Activated CD8-positive, alpha-beta T cell treated with anti-CD3 and anti-CD28 coated beads for 36 hours (primary cell): ENCODE results near the gene NAPG. TPM values are rescaled to one million over a fixed set of nuclear protein-coding genes. Genes with fewer than 3 reads are reported as not detected.

Experiments
- ATAC-seq: fragments of 200-7000 bp; cut with Tn5 transposase; one replicate; pipeline ENCODE4 v1.10.0; 2021; ENCODE audit warnings: mild to moderate bottlenecking, moderate library complexity
- CTCF ChIA-PET: fragments of 350-600 bp; sonication (Branson Sonifier 250); formaldehyde crosslinking; loops from one replicate; lab custom pipeline; 2021; ENCODE audit warnings: antibody characterized with exemption; lab: Charles Lee
- POLR2A ChIA-PET: fragments of 350-600 bp; sonication (Branson Sonifier 250); formaldehyde crosslinking; loops from one replicate; lab custom pipeline; 2021; ENCODE audit warnings: antibody characterized with exemption; lab: Charles Lee
- DNase-seq: peaks from one replicate; pipeline ENCODE4 v3.0.0-alpha.2; 2020
- H3K27ac Mint-ChIP-seq: one replicate; pipeline ENCODE4 v1.8.0; 2021; ENCODE audit warnings: mild to moderate bottlenecking, mixed read lengths
- H3K27me3 Mint-ChIP-seq: one replicate; pipeline ENCODE4 v1.8.0; 2021; ENCODE audit warnings: mixed read lengths
- H3K36me3 Mint-ChIP-seq: one replicate; pipeline ENCODE4 v1.8.0; 2021; ENCODE audit warnings: low read depth, mixed read lengths
- H3K4me1 Mint-ChIP-seq: one replicate; pipeline ENCODE4 v1.8.0; 2021; ENCODE audit warnings: low read depth, mixed read lengths
- H3K4me3 Mint-ChIP-seq: one replicate; pipeline ENCODE4 v1.8.0; 2021; ENCODE audit warnings: mild to moderate bottlenecking, moderate library complexity, mixed read lengths
- H3K9me3 Mint-ChIP-seq: one replicate; pipeline ENCODE4 v1.8.0; 2021; ENCODE audit warnings: mixed read lengths
- CTCF ChIP-seq: fragments of 200-600 bp; IDR thresholded peaks from one replicate; pipeline ENCODE4 v1.8.0; 2022; ENCODE audit warnings: antibody characterized with exemption, mild to moderate bottlenecking
- intact Hi-C: fragments of 100-400 bp; cut with micrococcal nuclease; formaldehyde crosslinking; loops from one replicate; pipeline ENCODE4 v1.10.0; 2022
- total RNA-seq, 2 experiments: library from RNA; stranded (reverse); gene quantifications; one replicate each; pipeline ENCODE4 v1.2.3, GENCODE V29; 2021

NAPG gene
- total RNA-seq, 2 experiments from 2014 or later, result 27.5 to 29.7 TPM

DNA sequence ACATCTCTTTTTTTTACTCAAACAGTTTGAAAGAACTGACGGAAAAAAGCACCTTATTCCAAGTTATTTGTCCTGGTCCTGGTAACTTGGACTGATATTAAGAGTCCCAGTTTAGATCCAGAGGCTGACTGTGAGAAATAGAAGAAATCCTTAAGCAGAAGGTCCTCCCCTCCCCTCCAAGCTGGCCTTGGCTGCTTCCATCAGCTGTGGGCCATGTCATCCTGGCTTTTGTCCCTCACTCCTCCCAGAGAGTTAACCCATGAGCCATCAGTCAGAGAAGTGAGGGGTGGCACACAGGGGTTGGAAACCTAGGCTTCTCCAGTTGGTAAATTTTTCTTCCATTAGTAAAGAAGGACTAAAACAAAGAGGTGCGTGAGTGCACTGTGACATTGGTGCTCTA lies 9.7 kb upstream of the NAPG start:
- ChIA-PET CTCF (interaction anchor here (4.2 kb wide), 1 partner anchor 543 kb away, joined by 19 read pairs; no protein-coding TSS in a partner anchor), POLR2A (no interaction called here)
- DNase-seq (no peak), ATAC-seq (no peak)
- Mint-ChIP-seq H3K36me3 (no peaks in the 10 kb centered on the region), H3K9me3 (no peaks in the 10 kb centered on the region), H3K27ac (no peak overlapping the region), H3K4me3 (no peak overlapping the region), H3K27me3 (peaks cover 29% of the 10 kb centered on the region), H3K4me1 (peaks cover 5% of the 10 kb centered on the region)
- intact Hi-C loops, result no loop called here
- no peak for TF ChIP-seq CTCF

DNA sequence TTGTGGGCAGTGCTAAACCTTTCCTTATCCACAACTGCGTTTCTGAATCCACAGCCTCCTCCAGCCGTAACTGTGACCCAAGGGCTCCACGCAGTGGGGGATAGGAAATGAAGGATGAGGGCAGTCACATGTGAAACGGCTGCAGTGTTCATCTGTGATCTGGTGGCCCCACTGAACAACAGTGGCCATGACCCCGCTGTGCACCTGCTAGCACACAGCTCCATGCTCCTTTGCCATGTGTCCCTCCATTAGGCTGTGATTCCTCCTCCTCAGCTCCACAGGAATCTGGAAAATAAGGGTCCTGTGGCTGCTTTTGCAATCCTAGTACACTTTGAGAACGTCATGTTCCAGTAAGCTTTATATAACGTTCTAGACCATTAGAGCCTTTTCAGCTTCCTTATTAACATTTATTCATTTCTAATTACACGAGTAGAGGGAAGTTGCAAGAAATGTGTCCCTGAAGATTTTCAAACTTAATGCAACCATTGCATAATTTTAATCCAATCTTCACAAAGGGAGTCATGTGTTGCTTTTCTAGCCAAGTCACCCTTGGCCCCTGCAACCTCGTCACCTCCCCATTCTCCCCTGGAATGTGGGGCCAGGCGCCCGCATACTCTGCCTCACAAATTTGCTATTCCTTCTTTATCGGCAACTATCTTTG lies 7.1 kb upstream of the NAPG start:
- DNase-seq (no peak), ATAC-seq (no peak)
- Mint-ChIP-seq H3K9me3 (no peaks in the 10 kb centered on the region), H3K36me3 (no peaks in the 10 kb centered on the region), H3K27ac (no peak overlapping the region), H3K4me3 (no peak overlapping the region), H3K4me1 (peaks cover 5% of the 10 kb centered on the region), H3K27me3 (peaks cover 29% of the 10 kb centered on the region)
- TF ChIP-seq CTCF, result no peak
- ChIA-PET POLR2A (no interaction called here), CTCF (interaction anchor here (1.1 to 4.2 kb wide), 8 partner anchors 9 to 548 kb away, joined by 3 to 19 read pairs (median 6); no protein-coding TSS in a partner anchor)
- intact Hi-C loops, result no loop called here

DNA sequence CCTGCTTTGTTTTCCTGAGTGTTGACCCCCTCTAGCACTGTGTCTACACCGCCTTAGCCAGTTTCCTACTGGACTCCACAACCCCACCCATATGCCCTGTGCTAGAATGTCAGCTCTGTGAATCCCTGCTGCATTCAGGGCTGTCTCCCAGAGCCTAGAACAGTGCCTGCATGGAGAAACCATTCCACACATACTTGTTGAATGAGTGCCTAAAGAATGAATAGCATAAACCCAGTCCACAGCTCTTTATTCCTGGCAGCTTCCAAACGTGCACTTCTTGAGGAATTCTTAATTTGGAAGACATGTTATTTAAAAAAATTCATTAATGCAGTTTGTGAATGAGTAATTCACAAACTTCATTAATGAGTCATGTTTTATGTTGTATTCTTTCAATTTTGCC lies 6.5 kb upstream of the NAPG start:
- TF ChIP-seq CTCF, result no peak
- ATAC-seq (no peak), DNase-seq (no peak)
- ChIA-PET POLR2A (no interaction called here), CTCF (interaction anchor here (0.7 to 4.2 kb wide), 12 partner anchors 8 to 845 kb away, joined by 3 to 19 read pairs (median 4); no protein-coding TSS in a partner anchor)
- no peak overlapping the region for H3K4me3 Mint-ChIP-seq
- peaks cover 25% of the 10 kb centered on the region for H3K27me3 Mint-ChIP-seq
- no peaks in the 10 kb centered on the region for H3K36me3 Mint-ChIP-seq
- H3K9me3 Mint-ChIP-seq, result no peaks in the 10 kb centered on the region
- intact Hi-C loops, result no loop called here
- peaks cover 9% of the 10 kb centered on the region for H3K4me1 Mint-ChIP-seq
- H3K27ac Mint-ChIP-seq, result no peak overlapping the region

GRCh38 chr18:10519999-10520935 lies 5.6 kb upstream of the NAPG start:
- no peaks in the 10 kb centered on the region for H3K36me3 Mint-ChIP-seq

More at GRCh38 chr18:10519999-10520935, 5.6 kb upstream of the NAPG start:
- Mint-ChIP-seq H3K27ac (no peak overlapping the region), H3K27me3 (peaks cover 22% of the 10 kb centered on the region), H3K9me3 (no peaks in the 10 kb centered on the region), H3K4me3 (no peak overlapping the region), H3K4me1 (peaks cover 18% of the 10 kb centered on the region)
- ATAC-seq (peak; percentile 88), DNase-seq (peak; percentile 78)
- TF ChIP-seq CTCF, result peak; percentile 62
- POLR2A ChIA-PET, result no interaction called here
- intact Hi-C loops, result loop anchor here (2.0 kb wide), 1 partner anchor 549 kb away; no protein-coding TSS in a partner anchor
- CTCF ChIA-PET, result interaction anchor here (0.7 to 4.2 kb wide), 13 partner anchors 9 to 846 kb away, joined by 3 to 19 read pairs (median 4); no protein-coding TSS in a partner anchor
